GM20000 (cell line): Measurements from ENCODE around the gene EHHADH.

ENCODE experiments used
- DNase-seq: peaks from one replicate; pipeline ENCODE4 v3.0.0; 2012; ENCODE audit warnings: low spot score
- CTCF ChIP-seq: IDR thresholded peaks from 2 replicates; pipeline ENCODE4 v1.5.1; 2012; ENCODE audit warnings: mild to moderate bottlenecking, control low read depth; ENCODE audit errors: extremely low read depth, missing control alignments

Gene EHHADH

DNA sequence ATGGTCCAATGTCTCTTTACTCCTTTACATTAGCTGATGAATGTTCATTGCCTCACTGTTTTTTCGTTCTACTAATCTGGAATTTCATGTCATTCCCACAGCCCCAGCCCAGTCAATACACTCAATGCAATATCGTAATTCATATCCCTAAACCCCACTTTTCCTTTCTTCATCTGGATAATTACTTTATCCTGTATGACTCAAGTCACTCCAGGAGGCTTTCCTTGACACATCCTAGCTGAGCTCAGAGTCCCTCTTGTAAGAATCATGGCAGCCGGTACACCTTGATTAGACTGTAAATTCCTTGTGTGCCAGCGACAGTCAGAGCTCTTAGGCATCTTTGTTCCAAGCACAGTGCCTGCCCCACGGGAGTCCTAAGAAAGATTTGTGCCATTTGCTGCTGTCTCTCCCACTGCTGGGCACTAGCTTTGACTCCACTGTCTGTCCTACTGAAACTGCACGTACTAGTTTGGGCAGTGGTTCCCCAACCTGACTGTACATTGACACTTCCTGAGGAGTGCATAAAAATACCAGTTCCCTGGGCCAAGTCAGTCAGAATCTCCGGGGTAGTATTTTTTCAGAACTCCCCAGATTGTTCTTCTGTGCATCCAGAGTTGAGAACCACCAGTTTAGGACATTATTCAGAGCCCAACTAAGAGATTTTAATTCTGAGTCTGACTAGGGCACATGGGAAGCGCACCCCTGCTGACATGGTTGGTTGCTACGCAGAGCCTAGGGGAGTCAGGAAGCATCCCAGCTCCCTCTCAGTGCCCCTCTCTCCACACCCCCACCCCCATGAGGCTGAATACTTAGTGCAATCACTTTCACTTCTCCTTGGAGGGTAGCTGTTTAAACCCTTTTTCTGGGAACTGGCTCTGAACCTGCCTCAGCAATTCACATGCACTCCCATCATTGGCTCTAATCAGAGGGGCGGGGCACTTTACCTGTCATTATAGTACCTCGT lies 81.5 kb downstream of the EHHADH start:
- no peak for TF ChIP-seq CTCF
- no peak for DNase-seq

- TF ChIP-seq CTCF = no peak
- no peak for DNase-seq
Observed at GRCh38 chr3:185164428-185165217, 89.2 kb downstream of the EHHADH start.

DNA sequence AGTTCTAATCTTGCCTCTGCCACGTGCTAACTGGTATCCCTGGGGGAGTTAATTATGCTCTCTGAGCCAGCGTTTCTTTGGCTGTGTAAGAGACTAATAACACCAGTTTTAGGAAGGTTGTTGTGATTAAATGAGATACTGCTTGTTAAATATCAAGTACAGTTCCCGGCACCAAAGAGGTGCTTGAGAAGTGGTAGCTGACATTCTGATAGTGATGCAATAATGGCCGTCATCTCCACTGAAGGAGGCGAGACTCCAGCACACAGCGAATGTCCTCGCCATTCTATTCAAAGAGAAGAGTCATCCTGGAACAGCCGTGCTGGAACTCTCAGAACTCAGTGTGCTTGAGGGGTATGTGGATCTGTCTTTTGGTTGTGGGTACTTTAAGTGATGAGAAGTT lies 91.2 kb downstream of the EHHADH start:
- TF ChIP-seq CTCF = no peak
- no peak for DNase-seq

DNA sequence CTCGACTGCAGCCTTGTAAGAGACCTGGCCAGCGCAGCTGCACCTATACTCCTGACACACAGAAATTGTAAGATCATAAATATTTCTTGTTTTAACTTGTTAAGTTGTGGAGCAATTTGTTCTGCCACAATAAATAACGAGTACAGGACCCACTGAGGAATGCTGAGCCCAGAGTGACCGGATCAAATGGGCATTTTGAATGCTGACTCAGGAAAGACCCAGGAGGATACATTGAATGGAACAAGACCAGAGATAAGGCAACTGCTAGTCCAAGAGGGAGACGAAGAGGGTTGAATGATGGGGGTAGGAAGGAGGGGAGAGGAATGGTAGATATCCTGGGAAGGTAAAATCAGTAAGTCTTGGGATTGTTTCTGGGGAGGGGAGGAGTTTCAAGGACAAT lies 92.1 kb downstream of the EHHADH start:
- no peak for TF ChIP-seq CTCF
- DNase-seq = no peak

GRCh38 chr3:185157347-185157746 lies 96.5 kb downstream of the EHHADH start:
- DNase-seq = no peak
- no peak for TF ChIP-seq CTCF

DNA sequence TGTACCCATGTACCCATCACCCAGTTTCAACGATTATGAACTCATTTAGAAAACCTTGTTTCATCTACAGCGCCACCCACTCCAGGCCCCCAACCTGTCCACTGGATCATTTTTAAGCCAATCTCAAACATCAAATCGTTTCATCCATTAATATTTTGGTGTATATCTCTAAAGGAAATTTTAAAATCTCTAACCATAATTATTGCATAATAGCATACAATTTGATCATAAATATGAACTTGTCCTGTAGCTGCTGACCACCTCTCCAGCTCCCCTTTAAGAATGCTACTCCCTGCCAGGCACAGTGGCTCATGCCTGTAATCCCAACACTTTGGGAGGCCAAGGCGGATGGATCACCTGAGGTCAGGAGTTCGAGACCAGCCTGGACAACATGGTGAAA lies 98.2 kb downstream of the EHHADH start:
- TF ChIP-seq CTCF = no peak

More for the DNA sequence above, 98.2 kb downstream of the EHHADH start:
- no peak for DNase-seq
